Activated naive CD8-positive, alpha-beta T cell treated with anti-CD3 and anti-CD28 coated beads for 36 hours (primary cell): ENCODE data around the gene MSH4. TPM values are rescaled to one million over a fixed set of nuclear protein-coding genes. Genes with fewer than 3 reads are reported as not detected.
"Not testable (repeated sequence)": the region's sequence is repeated elsewhere in the genome, so short reads cannot be mapped to it uniquely, and the experiment has no call there.

ENCODE experiments used
- DNase-seq: peaks from one replicate; pipeline ENCODE4 v3.0.0; 2021
- H3K27ac Mint-ChIP-seq: one replicate; pipeline ENCODE4 v1.8.0; 2022; ENCODE audit warnings: mild to moderate bottlenecking, moderate library complexity, mixed read lengths
- H3K27me3 Mint-ChIP-seq: one replicate; pipeline ENCODE4 v1.8.0; 2022; ENCODE audit warnings: mild to moderate bottlenecking, mixed read lengths
- H3K36me3 Mint-ChIP-seq: one replicate; pipeline ENCODE4 v1.8.0; 2021; ENCODE audit warnings: mild to moderate bottlenecking, mixed read lengths
- H3K4me1 Mint-ChIP-seq: one replicate; pipeline ENCODE4 v1.8.0; 2021; ENCODE audit warnings: mixed read lengths
- H3K4me3 Mint-ChIP-seq: one replicate; pipeline ENCODE4 v1.8.0; 2022; ENCODE audit warnings: mild to moderate bottlenecking, moderate library complexity, mixed read lengths
- H3K9me3 Mint-ChIP-seq: one replicate; pipeline ENCODE4 v1.8.0; 2022; ENCODE audit warnings: mixed read lengths
- total RNA-seq, 2 experiments: library from RNA; stranded (reverse); gene quantifications; one replicate each; pipeline ENCODE4 v1.2.3, GENCODE V29; 2021

The MSH4 gene
- total RNA-seq, 2 experiments from 2014 or later = 0.22 to 0.35 TPM

DNA sequence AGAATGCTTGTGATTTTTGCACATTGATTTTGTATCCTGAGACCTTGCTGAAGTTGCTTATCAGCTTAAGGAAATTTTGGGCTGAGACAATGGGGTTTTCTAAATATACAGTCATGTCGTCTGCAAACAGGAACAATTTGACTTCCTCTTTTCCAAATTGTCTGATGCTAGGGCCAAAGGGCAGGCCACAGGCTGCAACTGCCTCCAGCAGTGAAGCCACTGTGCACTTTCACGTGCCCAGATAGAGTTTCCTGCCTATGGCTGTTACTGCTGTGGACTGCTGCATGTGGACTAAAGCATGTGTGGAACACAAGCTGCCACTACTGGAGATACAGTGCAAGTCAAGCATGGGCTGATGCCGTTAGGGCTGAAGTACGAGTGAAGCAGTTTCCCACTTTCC lies 146.4 kb downstream of the MSH4 start:
- H3K9me3 Mint-ChIP-seq = peaks cover 13% of the 10 kb centered on the region
- not testable (repeated sequence) for H3K27me3 Mint-ChIP-seq, H3K27ac Mint-ChIP-seq, DNase-seq, H3K4me3 Mint-ChIP-seq, H3K4me1 Mint-ChIP-seq, H3K36me3 Mint-ChIP-seq

DNA sequence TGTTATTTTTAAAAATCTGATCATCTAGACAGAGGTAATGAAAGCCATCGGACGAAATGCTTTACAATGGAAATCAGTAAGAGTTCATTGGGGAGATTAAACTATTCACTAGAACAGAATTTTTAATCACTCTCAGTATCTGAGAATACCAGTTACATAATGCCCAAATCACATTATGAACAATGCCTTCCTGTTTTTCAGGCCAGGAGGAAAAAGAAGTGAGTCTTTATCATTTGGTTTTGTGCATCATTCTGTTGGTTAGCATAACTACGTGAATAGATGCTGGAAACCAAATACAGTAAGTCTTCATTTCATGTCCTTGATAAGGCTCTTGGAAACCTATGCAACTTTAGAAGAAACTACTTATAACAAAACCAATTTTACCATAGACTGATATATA lies 153.5 kb downstream of the MSH4 start:
- no peaks in the 10 kb centered on the region for H3K36me3 Mint-ChIP-seq
- no peak overlapping the region for H3K27ac Mint-ChIP-seq
- peaks cover 7% of the 10 kb centered on the region for H3K27me3 Mint-ChIP-seq
- H3K9me3 Mint-ChIP-seq = peaks cover 4% of the 10 kb centered on the region
- DNase-seq = no peak
- peaks cover 2% of the 10 kb centered on the region for H3K4me1 Mint-ChIP-seq
- no peak overlapping the region for H3K4me3 Mint-ChIP-seq

DNA sequence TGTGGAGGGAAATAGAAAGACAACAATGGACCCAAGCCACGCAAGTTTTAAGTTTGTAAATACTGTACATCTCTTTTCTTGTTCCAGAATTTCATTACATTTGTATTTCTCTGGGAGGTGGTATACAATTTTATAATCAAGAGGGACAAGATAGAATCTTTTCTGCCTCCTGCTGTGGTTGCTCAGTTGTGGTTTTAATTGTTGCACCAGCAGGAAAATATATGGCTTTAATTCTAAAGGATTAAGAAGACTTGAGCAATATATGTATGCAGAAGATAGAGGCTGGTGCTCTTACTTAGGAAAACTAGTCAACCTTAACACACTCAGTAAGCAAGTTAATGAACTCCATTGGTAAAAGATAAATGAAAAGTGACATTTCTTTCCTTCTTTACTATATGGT lies 155.3 kb downstream of the MSH4 start:
- no peak for DNase-seq
- no peaks in the 10 kb centered on the region for H3K27me3 Mint-ChIP-seq

DNA sequence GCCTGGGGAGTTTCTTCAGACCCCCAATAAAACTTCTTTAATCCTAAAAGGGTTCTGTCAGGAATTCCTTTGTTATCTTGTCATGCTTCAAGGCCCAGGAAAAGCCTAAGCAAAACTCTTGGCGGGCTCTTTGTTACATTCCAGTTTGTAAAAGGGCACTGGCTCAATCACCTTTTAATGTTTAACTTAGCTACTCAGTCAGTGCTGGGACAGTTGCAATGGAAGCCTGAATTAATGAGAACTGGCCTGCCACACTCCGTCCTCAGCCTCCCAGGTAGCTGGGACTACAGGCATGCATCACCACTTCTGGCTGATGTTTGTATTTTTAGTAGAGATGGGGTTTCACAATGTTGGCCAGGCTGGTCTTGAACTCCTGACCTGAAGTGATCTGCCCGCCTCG lies 156.8 kb downstream of the MSH4 start:
- Mint-ChIP-seq H3K27me3 (no peaks in the 10 kb centered on the region), H3K27ac (no peak overlapping the region), H3K9me3 (no peaks in the 10 kb centered on the region), H3K4me3 (no peak overlapping the region), H3K36me3 (no peaks in the 10 kb centered on the region), H3K4me1 (peaks cover 2% of the 10 kb centered on the region)
- no peak for DNase-seq

More for the DNA sequence above, 155.3 kb downstream of the MSH4 start:
- Mint-ChIP-seq H3K9me3 (no peaks in the 10 kb centered on the region), H3K4me3 (no peak overlapping the region), H3K4me1 (peaks cover 2% of the 10 kb centered on the region), H3K36me3 (no peaks in the 10 kb centered on the region), H3K27ac (no peak overlapping the region)

DNA sequence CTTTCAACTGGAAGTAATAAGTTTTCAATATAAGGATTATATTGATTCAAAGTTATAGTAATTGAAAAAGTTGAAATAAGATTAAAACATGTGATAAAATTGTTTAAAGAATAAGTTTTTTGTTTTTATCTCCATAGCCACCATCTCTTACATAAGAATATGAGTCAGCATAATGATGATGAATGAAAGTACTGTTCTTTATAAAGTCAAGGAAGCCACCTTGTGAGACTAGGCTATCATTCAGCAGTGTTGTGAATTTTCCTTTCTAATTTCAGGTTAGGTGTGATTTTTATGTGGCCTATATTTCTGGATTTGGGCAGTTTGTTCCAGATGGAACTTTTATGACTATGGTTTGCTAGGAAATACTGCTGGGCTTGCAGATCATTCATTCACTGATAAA lies 157.9 kb downstream of the MSH4 start:
- Mint-ChIP-seq H3K36me3 (no peaks in the 10 kb centered on the region), H3K27ac (no peak overlapping the region), H3K4me3 (no peak overlapping the region), H3K27me3 (no peaks in the 10 kb centered on the region), H3K9me3 (no peaks in the 10 kb centered on the region), H3K4me1 (peaks cover 2% of the 10 kb centered on the region)
- DNase-seq = no peak

Other genes starting within 250 kb of the MSH4 start
- gene SLC44A5, start 185.8 kb upstream of the MSH4 start, total RNA-seq = under 1 TPM; 0.19 to 0.28 TPM
- 10 to 100 TPM; 57.2 to 57.4 TPM for gene ACADM, start 72.2 kb upstream of the MSH4 start, total RNA-seq
- gene RABGGTB, start 10.6 kb upstream of the MSH4 start, total RNA-seq = 100 to 1,000 TPM; 236 to 250 TPM
- gene ASB17, start 135.5 kb downstream of the MSH4 start, total RNA-seq = not detected